ENCODE results near the gene FANCC. TPM values are rescaled to one million over a fixed set of nuclear protein-coding genes. Genes with fewer than 3 reads are reported as not detected.

Gene FANCC
- total RNA-seq, 1 donor from 2014 or later: 9.3 TPM

GRCh38 chr9:95147452-95148207 is 169.9 kb downstream of the FANCC start:
- Mint-ChIP-seq H3K36me3 (ENCODE audit: low read depth) (peaks cover 1% of the 10 kb centered on the region), H3K9me3 (ENCODE audit: low read depth) (no peaks in the 10 kb centered on the region), H3K4me3 (ENCODE audit: unreplicated experiment) (no peak overlapping the region), H3K4me1 (ENCODE audit: low read depth) (peaks cover 12% of the 10 kb centered on the region), H3K27ac (ENCODE audit: unreplicated experiment) (peak overlapping the region; percentile 49), H3K27me3 (ENCODE audit: low read depth) (no peaks in the 10 kb centered on the region)
- DNase-seq (ENCODE audit: low spot score): no peak
- TF ChIP-seq, protein P1, sequence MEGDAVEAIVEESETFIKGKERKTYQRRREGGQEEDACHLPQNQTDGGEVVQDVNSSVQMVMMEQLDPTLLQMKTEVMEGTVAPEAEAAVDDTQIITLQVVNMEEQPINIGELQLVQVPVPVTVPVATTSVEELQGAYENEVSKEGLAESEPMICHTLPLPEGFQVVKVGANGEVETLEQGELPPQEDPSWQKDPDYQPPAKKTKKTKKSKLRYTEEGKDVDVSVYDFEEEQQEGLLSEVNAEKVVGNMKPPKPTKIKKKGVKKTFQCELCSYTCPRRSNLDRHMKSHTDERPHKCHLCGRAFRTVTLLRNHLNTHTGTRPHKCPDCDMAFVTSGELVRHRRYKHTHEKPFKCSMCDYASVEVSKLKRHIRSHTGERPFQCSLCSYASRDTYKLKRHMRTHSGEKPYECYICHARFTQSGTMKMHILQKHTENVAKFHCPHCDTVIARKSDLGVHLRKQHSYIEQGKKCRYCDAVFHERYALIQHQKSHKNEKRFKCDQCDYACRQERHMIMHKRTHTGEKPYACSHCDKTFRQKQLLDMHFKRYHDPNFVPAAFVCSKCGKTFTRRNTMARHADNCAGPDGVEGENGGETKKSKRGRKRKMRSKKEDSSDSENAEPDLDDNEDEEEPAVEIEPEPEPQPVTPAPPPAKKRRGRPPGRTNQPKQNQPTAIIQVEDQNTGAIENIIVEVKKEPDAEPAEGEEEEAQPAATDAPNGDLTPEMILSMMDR (IDR thresholded peaks at IDR 0.05): no peak

DNA sequence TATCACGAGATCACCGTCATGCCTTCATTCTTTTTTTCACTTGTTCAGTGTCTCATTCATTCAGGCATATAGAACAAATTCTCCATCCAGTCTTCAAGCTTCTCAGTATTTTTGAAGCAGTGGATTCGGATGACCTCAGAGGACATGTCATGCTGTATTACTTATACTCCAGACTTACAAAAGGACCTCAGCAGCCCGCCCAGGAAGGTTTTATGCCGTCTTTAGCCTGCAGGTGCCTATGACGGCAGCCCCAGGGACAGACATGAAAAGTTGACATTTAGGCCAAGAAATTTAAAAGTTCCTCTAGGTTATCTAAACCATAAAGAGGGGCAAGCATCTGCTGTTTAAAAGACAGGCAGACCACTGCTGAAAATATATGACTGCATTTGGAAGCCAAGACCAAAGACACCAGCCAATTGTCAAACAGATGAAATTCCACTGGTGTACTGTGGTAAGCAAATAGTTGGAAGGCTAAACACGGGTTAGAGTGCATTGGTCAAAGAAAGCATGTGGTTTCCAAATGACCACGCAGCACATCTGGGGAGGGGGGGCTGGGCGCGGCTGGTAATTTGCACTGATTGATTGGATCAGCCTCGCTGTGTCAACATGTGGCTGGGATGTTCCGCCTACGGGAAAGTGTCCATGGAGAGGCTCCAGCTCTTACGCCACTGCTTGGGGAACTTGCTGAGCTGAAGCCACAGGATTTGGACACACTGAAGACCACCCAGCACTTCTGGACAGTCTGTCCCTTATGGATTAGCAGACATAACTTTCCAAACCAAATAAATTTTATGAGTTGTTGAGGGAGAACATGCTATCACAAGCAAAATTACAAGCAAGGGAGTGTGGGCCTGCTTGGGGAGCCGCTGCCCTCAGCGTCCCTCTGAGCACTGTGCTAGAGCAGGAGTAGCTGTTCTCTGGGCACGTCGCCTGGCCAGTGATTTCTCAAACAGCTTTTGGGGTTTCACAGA is 173.6 kb downstream of the FANCC start:
- no peaks in the 10 kb centered on the region for H3K9me3 Mint-ChIP-seq (ENCODE audit: low read depth)
- TF ChIP-seq, protein P1 (IDR thresholded peaks at IDR 0.05): no peak
- H3K4me1 Mint-ChIP-seq (ENCODE audit: low read depth): peaks cover 12% of the 10 kb centered on the region
- H3K27me3 Mint-ChIP-seq (ENCODE audit: low read depth): no peaks in the 10 kb centered on the region
- H3K36me3 Mint-ChIP-seq (ENCODE audit: low read depth): peaks cover 1% of the 10 kb centered on the region
- no peak for DNase-seq (ENCODE audit: low spot score)
- no peak overlapping the region for H3K4me3 Mint-ChIP-seq (ENCODE audit: unreplicated experiment)
- no peak overlapping the region for H3K27ac Mint-ChIP-seq (ENCODE audit: unreplicated experiment)

DNA sequence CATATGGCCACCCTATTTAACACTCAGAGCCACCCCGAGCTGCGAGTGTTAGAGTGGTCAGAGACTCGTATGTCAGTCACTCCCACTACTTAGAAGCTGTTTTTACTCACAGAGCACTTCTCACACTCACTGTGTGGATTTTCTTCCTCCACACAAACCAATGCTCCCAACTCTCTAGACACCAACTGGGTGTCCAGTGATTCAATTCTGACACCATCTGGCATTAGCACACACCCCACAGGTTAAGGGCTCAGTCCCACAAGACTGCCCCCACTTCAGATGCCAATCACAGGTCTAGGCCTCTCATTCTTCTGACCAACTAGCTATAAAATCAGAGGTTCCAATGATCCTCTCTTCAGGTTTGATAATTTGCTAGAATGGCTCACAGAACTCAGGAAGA is 174.8 kb downstream of the FANCC start:
- no peak overlapping the region for H3K27ac Mint-ChIP-seq (ENCODE audit: unreplicated experiment)
- DNase-seq (ENCODE audit: low spot score): no peak
- peaks cover 8% of the 10 kb centered on the region for H3K4me1 Mint-ChIP-seq (ENCODE audit: low read depth)
- no peaks in the 10 kb centered on the region for H3K9me3 Mint-ChIP-seq (ENCODE audit: low read depth)
- TF ChIP-seq, protein P1 (IDR thresholded peaks at IDR 0.05): no peak
- no peak overlapping the region for H3K4me3 Mint-ChIP-seq (ENCODE audit: unreplicated experiment)
- peaks cover 3% of the 10 kb centered on the region for H3K36me3 Mint-ChIP-seq (ENCODE audit: low read depth)
- H3K27me3 Mint-ChIP-seq (ENCODE audit: low read depth): no peaks in the 10 kb centered on the region

- no peak for DNase-seq (ENCODE audit: low spot score)
- H3K27me3 Mint-ChIP-seq (ENCODE audit: low read depth): no peaks in the 10 kb centered on the region
- no peak overlapping the region for H3K4me3 Mint-ChIP-seq (ENCODE audit: unreplicated experiment)
- TF ChIP-seq, protein P1 (IDR thresholded peaks at IDR 0.05): no peak
- H3K4me1 Mint-ChIP-seq (ENCODE audit: low read depth): peaks cover 3% of the 10 kb centered on the region
- no peaks in the 10 kb centered on the region for H3K9me3 Mint-ChIP-seq (ENCODE audit: low read depth)
- peaks cover 6% of the 10 kb centered on the region for H3K36me3 Mint-ChIP-seq (ENCODE audit: low read depth)
- H3K27ac Mint-ChIP-seq (ENCODE audit: unreplicated experiment): no peak overlapping the region
Measured at GRCh38 chr9:95142315-95142714, 175.2 kb downstream of the FANCC start.

- TF ChIP-seq, protein P1 (IDR thresholded peaks at IDR 0.05): no peak
- DNase-seq (ENCODE audit: low spot score): no peak
- Mint-ChIP-seq H3K27me3 (ENCODE audit: low read depth) (no peaks in the 10 kb centered on the region), H3K4me3 (ENCODE audit: unreplicated experiment) (no peak overlapping the region), H3K9me3 (ENCODE audit: low read depth) (no peaks in the 10 kb centered on the region), H3K4me1 (ENCODE audit: low read depth) (no peaks in the 10 kb centered on the region), H3K36me3 (ENCODE audit: low read depth) (peaks cover 6% of the 10 kb centered on the region), H3K27ac (ENCODE audit: unreplicated experiment) (no peak overlapping the region)
Measured at GRCh38 chr9:95140821-95141220, 176.7 kb downstream of the FANCC start.
